ENCODE results near the gene ALKBH3. TPM values are rescaled to one million over a fixed set of nuclear protein-coding genes. Genes with fewer than 3 reads are reported as not detected.

Gene ALKBH3
- polyA plus RNA-seq, 1 of the 3 experiments (the other 2 are of a cell fraction) = 27.0 TPM

DNA sequence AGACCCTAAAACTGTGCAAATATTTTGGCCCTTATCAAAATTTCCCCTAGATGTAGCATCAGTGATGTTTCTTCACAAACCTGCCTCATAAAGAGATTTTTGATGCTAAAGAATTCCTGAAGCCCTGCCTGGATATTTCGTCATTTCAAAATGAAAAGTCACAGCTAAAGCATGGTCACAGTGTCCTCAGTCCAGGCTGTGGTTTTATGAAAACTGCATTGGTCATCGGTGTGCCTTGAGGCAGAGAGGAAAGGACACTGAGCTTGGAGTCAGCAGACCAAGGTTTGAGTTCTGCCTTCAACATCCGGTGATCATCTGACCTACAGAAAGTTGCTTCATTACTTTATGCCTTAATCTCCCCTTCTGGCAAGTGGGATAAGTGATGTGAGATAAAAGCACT lies 34.8 kb upstream of the ALKBH3 start:
- H3K9ac ChIP-seq = no peak overlapping the region
- no peaks in the 10 kb centered on the region for H3K27me3 ChIP-seq (ENCODE audit: insufficient read depth)
- no peaks in the 10 kb centered on the region for H4K20me1 ChIP-seq (ENCODE audit: insufficient read depth)
- H3K36me3 ChIP-seq (replicated peaks in 1 of 2; ENCODE audit: control insufficient read depth in 1 of 2, insufficient read depth in 2 of 2, low read length in 1 of 2) = no peaks in the 10 kb centered on the region
- H3F3A ChIP-seq (replicated peaks; ENCODE audit: insufficient read depth) = no peaks in the 10 kb centered on the region
- no peaks in the 10 kb centered on the region for H3K9me2 ChIP-seq
- H3K9me3 ChIP-seq = no peaks in the 10 kb centered on the region
- POLR2A ChIA-PET = interaction anchor here (0.6 kb wide), 1 partner anchor 151 kb away, joined by 3 read pairs; no protein-coding TSS in a partner anchor
- no peak for DNase-seq
- no peaks in the 10 kb centered on the region for H3K79me2 ChIP-seq (ENCODE audit: insufficient read depth)
- WGBS (ENCODE audit: low lambda C conversion rate) = 61% methylated on average over 3 of the region's 3 CpGs
- H3K4me1 ChIP-seq (ENCODE audit: control insufficient read depth in 1 of 2, insufficient read depth in 2 of 2, low read depth in 1 of 2, low read length in 1 of 2) = no peaks in the 10 kb centered on the region; a peak in 1 of 4 replicates
- no peak overlapping the region for H2AFZ ChIP-seq (ENCODE audit: low read depth)
- no peak overlapping the region for H3K27ac ChIP-seq (ENCODE audit: low read depth in 2 of 2, low read length in 1 of 2)
- no peak overlapping the region for H3K4me2 ChIP-seq
- TF ChIP-seq SMC3 (IDR thresholded peaks at IDR 0.05; ENCODE audit: low read depth, low read length) (no peak), TCF12 (IDR thresholded peaks at IDR 0.05) (no peak), RAD21 (IDR thresholded peaks at IDR 0.05; ENCODE audit: low read length) (no peak), EZH2phosphoT487 (IDR thresholded peaks at IDR 0.05; ENCODE audit: borderline replicate concordance, low read depth) (no peak), EP300 (IDR thresholded peaks at IDR 0.05; ENCODE audit: borderline replicate concordance in 1 of 2, low read depth in 1 of 2, low read length in 1 of 2) (no peak), FOSL2 (IDR thresholded peaks at IDR 0.05; ENCODE audit: borderline replicate concordance, low read depth) (no peak)
- H3K4me3 ChIP-seq (ENCODE audit: low read depth in 2 of 2, low read length in 1 of 2) = no peak overlapping the region
- CTCF ChIA-PET = interaction anchor here (15.9 kb wide), 1 partner anchor 15 kb away, joined by 337 read pairs; no protein-coding TSS in a partner anchor

DNA sequence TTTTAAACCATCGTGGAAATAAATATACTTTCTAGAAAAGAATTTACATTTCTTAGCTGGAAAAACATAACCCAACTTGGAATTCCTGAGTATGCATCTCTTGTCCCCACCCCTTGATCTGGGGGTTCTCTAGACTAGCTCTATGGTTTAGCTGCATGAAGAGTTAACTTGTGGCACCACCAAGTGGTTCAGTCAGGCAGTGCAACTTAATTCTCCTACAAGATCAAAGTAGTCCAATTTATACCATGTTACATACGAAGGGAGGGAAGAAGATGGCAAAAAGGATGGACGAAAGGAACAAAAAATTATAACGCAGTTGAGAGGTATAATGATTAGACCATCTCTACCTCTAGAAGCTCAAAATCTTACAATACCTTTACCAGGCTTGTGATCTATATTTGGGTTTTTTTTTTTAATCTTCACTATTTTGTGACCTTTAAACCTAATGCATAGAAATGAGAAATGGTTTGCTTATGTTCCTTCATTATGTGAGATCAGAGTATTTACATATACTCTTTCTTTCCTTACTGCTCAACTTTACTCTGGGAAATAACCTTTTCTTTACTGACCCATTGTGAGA lies 28.5 kb upstream of the ALKBH3 start:
- H3K4me2 ChIP-seq = no peak overlapping the region
- TF ChIP-seq, protein P1, sequence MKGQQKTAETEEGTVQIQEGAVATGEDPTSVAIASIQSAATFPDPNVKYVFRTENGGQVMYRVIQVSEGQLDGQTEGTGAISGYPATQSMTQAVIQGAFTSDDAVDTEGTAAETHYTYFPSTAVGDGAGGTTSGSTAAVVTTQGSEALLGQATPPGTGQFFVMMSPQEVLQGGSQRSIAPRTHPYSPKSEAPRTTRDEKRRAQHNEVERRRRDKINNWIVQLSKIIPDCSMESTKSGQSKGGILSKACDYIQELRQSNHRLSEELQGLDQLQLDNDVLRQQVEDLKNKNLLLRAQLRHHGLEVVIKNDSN (IDR thresholded peaks at IDR 0.05; ENCODE audit: borderline replicate concordance, low read depth) = no peak
- TF ChIP-seq SMC3 (IDR thresholded peaks at IDR 0.05; ENCODE audit: low read depth, low read length) (peak; percentile 88), EP300 (IDR thresholded peaks at IDR 0.05; ENCODE audit: borderline replicate concordance in 1 of 2, low read depth in 1 of 2, low read length in 1 of 2) (no peak), RAD21 (IDR thresholded peaks at IDR 0.05; ENCODE audit: low read length) (peak; percentile 96), YY1 (IDR thresholded peaks at IDR 0.05; ENCODE audit: low read depth) (no peak), JUND (IDR thresholded peaks at IDR 0.05) (no peak), GATA2 (CRISPR knock-in tag; IDR thresholded peaks at IDR 0.05) (no peak), TEAD4 (IDR thresholded peaks at IDR 0.05; ENCODE audit: borderline replicate concordance, insufficient read depth) (no peak)
- TF ChIP-seq, protein P2, sequence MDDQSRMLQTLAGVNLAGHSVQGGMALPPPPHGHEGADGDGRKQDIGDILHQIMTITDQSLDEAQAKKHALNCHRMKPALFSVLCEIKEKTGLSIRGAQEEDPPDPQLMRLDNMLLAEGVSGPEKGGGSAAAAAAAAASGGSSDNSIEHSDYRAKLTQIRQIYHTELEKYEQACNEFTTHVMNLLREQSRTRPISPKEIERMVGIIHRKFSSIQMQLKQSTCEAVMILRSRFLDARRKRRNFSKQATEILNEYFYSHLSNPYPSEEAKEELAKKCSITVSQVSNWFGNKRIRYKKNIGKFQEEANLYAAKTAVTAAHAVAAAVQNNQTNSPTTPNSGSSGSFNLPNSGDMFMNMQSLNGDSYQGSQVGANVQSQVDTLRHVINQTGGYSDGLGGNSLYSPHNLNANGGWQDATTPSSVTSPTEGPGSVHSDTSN (IDR thresholded peaks at IDR 0.05) = no peak
- TF ChIP-seq, protein P3, sequence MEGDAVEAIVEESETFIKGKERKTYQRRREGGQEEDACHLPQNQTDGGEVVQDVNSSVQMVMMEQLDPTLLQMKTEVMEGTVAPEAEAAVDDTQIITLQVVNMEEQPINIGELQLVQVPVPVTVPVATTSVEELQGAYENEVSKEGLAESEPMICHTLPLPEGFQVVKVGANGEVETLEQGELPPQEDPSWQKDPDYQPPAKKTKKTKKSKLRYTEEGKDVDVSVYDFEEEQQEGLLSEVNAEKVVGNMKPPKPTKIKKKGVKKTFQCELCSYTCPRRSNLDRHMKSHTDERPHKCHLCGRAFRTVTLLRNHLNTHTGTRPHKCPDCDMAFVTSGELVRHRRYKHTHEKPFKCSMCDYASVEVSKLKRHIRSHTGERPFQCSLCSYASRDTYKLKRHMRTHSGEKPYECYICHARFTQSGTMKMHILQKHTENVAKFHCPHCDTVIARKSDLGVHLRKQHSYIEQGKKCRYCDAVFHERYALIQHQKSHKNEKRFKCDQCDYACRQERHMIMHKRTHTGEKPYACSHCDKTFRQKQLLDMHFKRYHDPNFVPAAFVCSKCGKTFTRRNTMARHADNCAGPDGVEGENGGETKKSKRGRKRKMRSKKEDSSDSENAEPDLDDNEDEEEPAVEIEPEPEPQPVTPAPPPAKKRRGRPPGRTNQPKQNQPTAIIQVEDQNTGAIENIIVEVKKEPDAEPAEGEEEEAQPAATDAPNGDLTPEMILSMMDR (IDR thresholded peaks at IDR 0.05) = peak; percentile 97
- ChIA-PET POLR2A (interaction anchor here (1.0 kb wide), 1 partner anchor 22 kb away, joined by 3 read pairs; no protein-coding TSS in a partner anchor), CTCF (interaction anchor here (0.5 to 15.9 kb wide), 44 partner anchors 8 to 456 kb away, joined by 3 to 337 read pairs (median 5); no protein-coding TSS in a partner anchor)
- no peak overlapping the region for H3K9ac ChIP-seq
- 3% methylated on average over 4 of the region's 4 CpGs for WGBS (ENCODE audit: low lambda C conversion rate)
- H4K20me1 ChIP-seq (ENCODE audit: insufficient read depth) = no peaks in the 10 kb centered on the region
- H3K27me3 ChIP-seq (ENCODE audit: insufficient read depth) = no peaks in the 10 kb centered on the region
- H3K27ac ChIP-seq (ENCODE audit: low read depth in 2 of 2, low read length in 1 of 2) = no peak overlapping the region
- H3K4me3 ChIP-seq (ENCODE audit: low read depth in 2 of 2, low read length in 1 of 2) = no peak overlapping the region
- H3K9me3 ChIP-seq = no peaks in the 10 kb centered on the region
- no peak overlapping the region for H2AFZ ChIP-seq (ENCODE audit: low read depth)
- H3K36me3 ChIP-seq (replicated peaks in 1 of 2; ENCODE audit: control insufficient read depth in 1 of 2, insufficient read depth in 2 of 2, low read length in 1 of 2) = peaks cover 0 to 3% of the 10 kb centered on the region in 2 experiments
- no peaks in the 10 kb centered on the region for H3K4me1 ChIP-seq (ENCODE audit: control insufficient read depth in 1 of 2, insufficient read depth in 2 of 2, low read depth in 1 of 2, low read length in 1 of 2)
- no peaks in the 10 kb centered on the region for H3K9me2 ChIP-seq
- DNase-seq = peak; percentile 73
- no peaks in the 10 kb centered on the region for H3K79me2 ChIP-seq (ENCODE audit: insufficient read depth)
- H3F3A ChIP-seq (replicated peaks; ENCODE audit: insufficient read depth) = no peaks in the 10 kb centered on the region

Measured in SK-N-SH (cell line).